HG02678 (cell line): ENCODE data around the gene SYNPO2L.
"Not testable (repeated sequence)": the region's sequence is repeated elsewhere in the genome, so short reads cannot be mapped to it uniquely, and the experiment has no call there.

ENCODE experiments used
- ATAC-seq: cut with Tn5 transposase; IDR thresholded peaks from one replicate; pipeline ENCODE4 v1.9.1; 2021; ENCODE audit warnings: mild to moderate bottlenecking, moderate library complexity; ENCODE audit not compliant: unreplicated experiment

Gene SYNPO2L, protein sequence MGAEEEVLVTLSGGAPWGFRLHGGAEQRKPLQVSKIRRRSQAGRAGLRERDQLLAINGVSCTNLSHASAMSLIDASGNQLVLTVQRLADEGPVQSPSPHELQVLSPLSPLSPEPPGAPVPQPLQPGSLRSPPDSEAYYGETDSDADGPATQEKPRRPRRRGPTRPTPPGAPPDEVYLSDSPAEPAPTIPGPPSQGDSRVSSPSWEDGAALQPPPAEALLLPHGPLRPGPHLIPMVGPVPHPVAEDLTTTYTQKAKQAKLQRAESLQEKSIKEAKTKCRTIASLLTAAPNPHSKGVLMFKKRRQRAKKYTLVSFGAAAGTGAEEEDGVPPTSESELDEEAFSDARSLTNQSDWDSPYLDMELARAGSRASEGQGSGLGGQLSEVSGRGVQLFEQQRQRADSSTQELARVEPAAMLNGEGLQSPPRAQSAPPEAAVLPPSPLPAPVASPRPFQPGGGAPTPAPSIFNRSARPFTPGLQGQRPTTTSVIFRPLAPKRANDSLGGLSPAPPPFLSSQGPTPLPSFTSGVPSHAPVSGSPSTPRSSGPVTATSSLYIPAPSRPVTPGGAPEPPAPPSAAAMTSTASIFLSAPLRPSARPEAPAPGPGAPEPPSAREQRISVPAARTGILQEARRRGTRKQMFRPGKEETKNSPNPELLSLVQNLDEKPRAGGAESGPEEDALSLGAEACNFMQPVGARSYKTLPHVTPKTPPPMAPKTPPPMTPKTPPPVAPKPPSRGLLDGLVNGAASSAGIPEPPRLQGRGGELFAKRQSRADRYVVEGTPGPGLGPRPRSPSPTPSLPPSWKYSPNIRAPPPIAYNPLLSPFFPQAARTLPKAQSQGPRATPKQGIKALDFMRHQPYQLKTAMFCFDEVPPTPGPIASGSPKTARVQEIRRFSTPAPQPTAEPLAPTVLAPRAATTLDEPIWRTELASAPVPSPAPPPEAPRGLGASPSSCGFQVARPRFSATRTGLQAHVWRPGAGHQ

DNA sequence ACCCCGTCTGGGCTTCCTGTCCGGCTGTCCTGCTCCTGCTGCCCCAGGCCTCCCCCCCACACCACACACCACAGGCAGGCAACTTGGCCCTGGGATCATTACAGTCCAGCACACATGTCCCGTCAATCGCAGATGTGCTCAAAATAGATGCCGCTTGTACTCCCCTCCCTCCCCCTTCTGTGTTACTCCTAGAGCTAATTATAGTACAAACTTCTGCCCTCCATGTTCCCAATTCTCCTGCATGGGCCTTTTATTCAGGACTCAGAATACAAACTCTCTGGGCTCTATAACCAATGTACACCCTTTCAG lies at the start of gene SYNPO2L:
TSS of gene SYNPO2L (minus strand) at position 40 of the 309 bp plus-strand sequence. CDS start 107 bp downstream, outside the sequence.
- no peak for ATAC-seq

DNA sequence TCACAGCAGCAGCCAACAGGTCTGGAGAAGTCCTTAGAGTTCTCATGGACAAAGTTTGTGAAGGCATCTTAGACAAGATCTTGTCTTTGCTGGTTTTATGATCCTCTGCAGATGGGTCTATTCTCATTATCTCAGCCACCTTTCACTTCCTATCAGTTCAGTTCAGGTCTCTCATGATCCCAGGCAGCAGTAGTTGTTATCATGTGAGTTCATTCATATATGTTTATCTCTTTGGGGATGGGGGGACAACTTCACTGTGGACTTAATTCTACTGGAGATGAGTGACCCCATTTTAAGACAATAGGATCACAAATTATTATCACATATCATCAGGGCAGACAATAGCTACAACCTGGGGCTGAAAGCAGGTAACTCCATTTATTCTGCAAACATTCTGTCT lies 48.1 kb upstream of the SYNPO2L start:
- ATAC-seq, result not testable (repeated sequence)

DNA sequence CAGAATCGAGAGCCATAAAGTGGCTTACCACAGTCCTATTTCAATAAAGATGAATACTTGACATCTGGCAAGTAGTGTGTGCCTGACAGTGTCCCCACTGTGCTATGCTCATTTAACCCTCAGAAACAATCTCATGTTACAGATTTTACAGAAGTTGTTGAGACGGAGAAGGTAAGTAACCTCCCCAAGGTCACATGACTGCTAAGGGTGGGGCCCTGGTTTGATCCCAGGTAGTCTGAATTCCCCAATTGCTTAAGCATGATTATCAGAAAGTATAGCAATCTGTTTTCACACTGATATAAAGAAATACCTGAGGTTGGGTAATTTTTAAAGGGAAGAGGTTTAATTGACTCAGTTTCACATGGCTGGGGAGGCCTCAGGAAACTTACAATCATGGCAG lies 43.0 kb upstream of the SYNPO2L start:
- ATAC-seq, result not testable (repeated sequence)

DNA sequence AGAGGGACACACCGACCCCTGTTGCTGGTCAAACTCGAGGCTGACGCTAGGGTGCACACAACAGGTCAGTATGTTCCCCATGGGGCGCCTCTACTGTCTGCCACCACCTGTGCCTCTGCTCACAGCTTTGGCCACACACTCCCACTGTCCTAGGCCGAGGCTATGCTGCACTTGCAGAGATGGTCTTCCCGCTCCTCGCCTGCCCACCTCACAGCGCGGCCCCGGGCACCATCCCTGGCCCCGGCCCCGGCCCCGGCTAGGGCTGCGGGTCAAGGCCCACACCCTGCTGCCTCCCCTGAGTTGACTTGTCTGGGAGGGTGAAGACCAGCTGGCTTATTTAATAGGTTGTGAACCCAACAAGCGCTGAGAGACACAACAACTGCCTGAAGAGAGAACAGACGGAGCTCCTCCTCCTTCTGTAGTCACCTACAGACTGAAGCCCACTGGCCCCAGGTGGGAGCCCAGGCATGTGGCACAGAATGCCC lies 41.9 kb upstream of the SYNPO2L start, which contains the start of gene AGAP5:
TSS of gene AGAP5 (minus strand) at position 435 of the 485 bp plus-strand sequence. CDS start at position 81, 354 bp downstream.
- not testable (repeated sequence) for ATAC-seq

GRCh38 chr10:73695302-73695701 lies 39.5 kb upstream of the SYNPO2L start:
- ATAC-seq, result not testable (repeated sequence)

GRCh38 chr10:73690755-73691154 lies 34.9 kb upstream of the SYNPO2L start:
- not testable (repeated sequence) for ATAC-seq

DNA sequence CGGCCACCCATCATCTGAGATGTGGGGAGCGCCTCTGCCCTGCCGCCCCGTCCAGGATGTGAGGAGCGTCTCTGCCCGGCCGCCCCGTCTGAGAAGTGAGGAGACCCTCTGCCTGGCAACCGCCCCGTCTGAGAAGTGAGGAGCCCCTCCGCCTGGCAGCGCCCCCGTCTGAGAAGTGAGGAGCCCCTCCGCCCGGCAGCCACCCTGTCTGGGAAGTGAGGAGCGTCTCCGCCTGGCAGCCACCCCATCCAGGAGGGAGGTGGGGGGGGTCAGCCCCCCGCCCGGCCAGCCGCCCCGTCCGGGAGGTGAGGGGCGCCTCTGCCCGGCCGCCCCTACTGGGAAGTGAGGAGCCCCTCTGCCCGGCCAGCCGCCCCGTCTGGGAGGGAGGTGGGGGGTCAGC lies 33.8 kb upstream of the SYNPO2L start:
- not testable (repeated sequence) for ATAC-seq

DNA sequence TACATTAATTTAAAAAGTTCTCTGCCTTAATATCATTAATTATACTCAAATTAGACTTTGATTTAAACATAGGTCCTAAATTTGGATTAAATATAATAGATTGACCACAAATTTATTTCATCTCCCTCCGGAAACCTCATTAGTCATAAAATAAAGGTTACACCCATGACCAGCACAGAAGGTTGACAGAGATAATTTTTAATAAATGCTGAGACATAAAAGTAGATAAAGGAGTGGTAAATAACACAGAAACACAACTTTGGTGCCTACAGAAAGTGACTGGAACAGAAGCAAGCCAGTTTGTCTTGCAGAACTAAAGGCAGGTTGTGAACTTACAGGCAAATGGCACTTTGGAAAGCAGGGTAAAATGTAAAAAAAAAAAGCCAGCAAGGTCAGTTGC lies 31.8 kb upstream of the SYNPO2L start:
- ATAC-seq, result not testable (repeated sequence)

DNA sequence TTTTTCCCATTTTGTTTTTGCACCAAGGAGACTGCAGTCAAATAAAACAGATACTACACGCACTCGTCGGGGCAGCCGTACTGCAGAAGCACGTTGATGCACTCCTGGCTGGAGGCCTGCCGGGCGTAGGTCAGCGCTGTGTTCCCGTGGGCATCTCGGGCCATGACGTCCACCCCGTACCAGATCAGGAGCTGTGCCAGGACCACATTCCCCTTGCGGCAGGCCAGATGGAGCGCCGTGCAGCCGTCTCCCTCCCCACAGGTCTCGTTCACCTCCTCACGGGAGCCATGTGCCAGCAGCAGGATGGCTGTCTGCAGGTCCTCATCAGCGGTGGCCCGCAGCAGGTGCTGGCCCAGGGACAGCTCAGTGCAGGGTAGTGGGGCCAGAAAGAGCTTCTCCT lies 18.7 kb upstream of the SYNPO2L start:
- ATAC-seq, result not testable (repeated sequence)

- not testable (repeated sequence) for ATAC-seq
Measured at GRCh38 chr10:73668378-73668777, 12.5 kb upstream of the SYNPO2L start.

DNA sequence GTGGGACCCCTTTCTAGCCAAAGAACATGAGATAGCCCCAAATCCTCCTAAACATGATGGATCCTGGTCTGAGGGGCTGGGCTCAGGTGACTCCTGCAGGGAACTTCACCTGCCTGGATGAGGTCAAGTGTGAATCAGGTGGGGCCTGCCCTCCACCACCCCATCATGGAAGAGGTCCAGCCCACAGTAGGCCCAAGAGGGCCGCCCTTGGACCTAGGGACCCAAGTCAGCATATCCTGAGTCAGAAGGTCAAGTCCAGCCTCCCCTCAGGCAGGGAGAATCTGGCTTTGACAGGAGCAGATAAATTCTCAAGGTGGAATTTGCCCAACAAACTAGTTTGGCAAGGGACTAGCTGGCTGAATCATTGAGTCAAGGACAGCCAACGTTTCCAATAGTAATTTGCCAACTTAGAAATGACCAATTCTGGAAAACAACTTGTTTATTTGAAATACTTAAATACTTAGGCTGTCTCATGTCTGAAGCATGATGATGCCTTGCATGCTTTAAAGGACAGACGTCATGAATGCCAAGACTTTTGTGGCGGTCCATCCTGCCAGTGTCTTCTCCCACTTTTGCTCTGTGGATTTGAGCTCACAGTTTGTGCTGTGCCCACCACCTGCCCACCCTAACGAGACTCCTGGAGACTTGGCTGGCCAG lies 10.5 kb upstream of the SYNPO2L start:
- ATAC-seq, result not testable (repeated sequence)

DNA sequence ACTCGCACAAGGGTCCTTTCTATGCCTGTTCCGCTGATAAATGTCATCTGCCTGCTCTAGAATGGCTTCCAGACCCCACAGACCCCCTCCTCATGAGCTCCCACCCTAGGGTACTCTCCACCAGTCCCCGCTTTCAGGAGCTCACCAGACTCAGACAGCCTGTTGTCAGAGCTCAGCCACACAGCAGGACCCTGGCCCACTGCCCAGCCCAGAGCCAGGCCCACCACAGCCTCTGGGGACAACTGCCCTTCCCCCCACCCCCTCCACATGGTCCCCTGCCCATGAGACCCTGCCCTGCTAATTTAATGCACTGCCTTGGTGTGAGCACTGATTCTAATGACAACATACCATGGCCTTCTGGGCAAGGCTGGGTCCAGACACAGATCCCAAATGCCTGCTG lies 9.8 kb upstream of the SYNPO2L start:
- ATAC-seq, result not testable (repeated sequence)

- not testable (repeated sequence) for ATAC-seq
Measured at GRCh38 chr10:73664156-73665040, 8.6 kb upstream of the SYNPO2L start.

- ATAC-seq, result not testable (repeated sequence)
Measured at GRCh38 chr10:73663621-73664020, 7.8 kb upstream of the SYNPO2L start.

DNA sequence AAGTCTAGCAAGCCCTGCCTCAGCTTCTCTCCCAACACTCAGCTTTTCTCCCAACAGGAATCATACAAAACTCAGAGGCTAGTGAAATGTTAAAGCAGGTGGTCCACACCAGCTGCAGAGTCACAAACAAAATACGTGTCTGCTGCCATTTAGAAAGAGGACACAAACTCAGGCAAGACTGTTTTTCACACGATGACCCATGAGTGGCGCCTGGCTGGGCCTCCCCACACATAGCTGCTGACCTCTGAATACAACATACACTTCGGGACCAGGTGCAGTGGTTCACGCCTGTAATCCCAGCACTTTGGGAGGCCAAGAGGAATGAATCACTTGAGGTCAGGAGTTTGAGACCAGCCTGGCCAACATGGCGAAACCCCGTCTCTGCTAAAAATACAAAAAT lies 6.9 kb upstream of the SYNPO2L start:
- ATAC-seq, result not testable (repeated sequence)

DNA sequence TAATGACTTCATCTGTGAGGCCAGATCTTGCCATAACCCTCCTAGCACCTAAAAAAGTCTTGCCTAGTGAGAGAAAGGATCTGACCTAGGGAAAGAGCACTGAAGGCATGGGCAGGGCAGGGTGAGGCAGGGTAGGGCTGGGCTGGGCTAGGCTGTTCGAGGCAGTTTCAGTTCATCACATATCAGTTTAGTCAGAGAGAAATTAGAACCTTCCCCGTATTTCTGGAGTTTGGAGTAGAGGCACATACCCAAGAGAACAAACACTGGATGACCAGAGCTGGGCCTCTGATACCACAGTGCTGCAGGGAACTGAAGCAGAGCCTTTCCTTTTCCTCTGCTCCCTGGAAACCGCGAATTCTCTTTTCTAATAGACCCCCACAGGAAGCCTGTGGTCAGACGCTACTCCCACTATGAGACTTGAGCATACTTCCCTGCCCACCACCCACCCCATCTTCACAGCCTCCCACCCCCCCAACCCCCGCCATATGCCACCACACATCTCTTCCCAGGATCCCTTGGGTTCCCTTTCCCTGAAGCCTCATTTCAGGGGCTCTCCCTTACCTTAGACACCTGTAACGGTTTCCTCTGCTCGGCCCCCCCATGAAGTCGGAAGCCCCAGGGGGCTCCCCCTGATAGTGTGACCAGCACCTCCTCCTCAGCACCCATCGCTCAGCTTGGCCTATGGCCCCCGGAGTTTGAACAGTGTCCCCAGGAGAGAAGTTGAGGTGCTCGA lies 406 bp downstream of the SYNPO2L start:
- no peak for ATAC-seq

DNA sequence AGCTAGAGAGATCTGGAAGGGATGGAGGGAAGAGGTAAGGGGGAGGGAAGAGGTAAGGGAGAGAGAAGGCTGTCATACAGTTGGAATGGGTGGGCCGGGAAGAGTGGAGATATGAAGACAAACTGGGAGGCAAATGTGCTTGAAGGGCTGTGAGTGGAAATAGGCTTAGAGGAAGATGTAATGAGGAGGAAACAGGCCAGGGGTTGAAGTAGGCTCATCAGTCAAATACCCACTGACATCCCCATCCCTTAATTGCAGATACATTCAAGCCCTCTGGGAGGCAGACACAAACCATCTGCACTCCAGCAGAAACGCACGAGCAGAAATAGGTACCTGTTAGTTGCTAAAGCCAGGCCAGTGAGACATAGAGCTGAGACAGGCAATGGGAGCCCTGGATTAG lies 2.1 kb downstream of the SYNPO2L start:
- no peak for ATAC-seq

GRCh38 chr10:73653195-73653594 lies 2.6 kb downstream of the SYNPO2L start:
- no peak for ATAC-seq
